GM21717 (cell line): ENCODE measurements around the gene PLCB3.
"Not testable (repeated sequence)": the region's sequence is repeated elsewhere in the genome, so short reads cannot be mapped to it uniquely, and the experiment has no call there.

Source experiments
- ATAC-seq: cut with Tn5 transposase; IDR thresholded peaks from one replicate; pipeline ENCODE4 v1.9.1; 2021; ENCODE audit warnings: mild to moderate bottlenecking, moderate library complexity; ENCODE audit not compliant: unreplicated experiment

Gene PLCB3

GRCh38 chr11:64235437-64236161 is 15.7 kb upstream of the PLCB3 start:
- ATAC-seq = no peak

DNA sequence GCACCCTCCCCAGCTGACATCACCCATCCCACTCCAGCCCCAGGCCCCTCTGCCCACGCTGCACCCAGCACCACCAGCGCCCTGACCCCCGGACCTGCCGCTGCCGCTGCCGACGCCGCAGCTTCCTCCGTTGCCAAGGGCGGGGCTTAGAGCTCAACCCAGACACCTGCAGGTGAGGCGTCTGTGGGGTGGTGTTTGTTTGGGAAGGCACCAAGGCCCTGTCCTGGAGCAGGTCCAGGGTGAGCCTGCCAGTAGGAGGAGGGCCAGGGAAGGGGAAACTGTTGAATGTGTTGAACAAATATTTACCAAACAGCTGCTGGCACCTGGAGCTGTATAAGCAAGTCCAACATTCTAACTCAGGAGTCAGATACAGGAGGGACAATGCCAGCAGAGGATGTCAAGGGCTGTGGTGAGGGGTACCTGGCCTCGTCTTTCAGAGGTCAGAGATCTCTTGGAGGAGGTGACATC is 13.8 kb upstream of the PLCB3 start:
- ATAC-seq = no peak

DNA sequence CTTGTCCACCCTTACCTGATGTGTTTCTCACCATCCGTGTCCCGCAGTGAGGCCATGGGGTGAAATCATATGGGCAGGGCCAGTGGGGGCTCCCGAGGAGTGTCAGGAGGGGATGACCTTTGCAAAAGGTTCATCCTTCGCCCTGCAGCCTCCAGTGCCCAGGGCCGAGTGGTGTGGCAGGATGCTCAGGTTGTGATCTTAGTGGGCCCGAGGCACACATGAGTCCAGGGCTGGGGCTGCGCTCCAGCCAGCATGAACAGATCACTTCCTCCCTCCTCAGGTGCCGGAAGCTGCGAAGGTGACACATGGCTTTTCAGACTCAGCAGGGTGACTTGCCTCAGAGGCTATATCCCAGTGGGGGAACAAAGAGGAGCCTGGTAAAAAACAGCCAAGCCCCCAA is 13.3 kb upstream of the PLCB3 start:
- ATAC-seq = no peak

DNA sequence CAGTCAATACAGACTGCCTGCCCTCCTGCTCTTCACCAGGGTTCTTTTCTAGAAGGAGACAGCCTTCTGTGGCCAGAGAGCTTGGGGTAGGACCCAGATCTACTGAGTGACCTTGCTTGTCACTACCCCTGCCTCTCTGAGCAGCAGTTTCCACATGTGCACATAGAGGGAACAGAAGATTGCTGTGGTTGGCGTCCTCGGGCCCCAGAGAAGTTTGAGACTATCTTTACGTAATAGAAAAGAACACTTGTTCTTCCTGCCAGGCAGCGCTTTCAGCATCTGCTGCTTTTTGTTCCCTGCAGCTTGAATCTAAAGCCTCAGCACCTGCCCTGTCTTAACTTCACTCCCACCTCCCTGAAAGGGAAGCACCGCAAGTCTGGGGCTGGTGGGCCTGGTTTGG is 12.3 kb upstream of the PLCB3 start:
- no peak for ATAC-seq

DNA sequence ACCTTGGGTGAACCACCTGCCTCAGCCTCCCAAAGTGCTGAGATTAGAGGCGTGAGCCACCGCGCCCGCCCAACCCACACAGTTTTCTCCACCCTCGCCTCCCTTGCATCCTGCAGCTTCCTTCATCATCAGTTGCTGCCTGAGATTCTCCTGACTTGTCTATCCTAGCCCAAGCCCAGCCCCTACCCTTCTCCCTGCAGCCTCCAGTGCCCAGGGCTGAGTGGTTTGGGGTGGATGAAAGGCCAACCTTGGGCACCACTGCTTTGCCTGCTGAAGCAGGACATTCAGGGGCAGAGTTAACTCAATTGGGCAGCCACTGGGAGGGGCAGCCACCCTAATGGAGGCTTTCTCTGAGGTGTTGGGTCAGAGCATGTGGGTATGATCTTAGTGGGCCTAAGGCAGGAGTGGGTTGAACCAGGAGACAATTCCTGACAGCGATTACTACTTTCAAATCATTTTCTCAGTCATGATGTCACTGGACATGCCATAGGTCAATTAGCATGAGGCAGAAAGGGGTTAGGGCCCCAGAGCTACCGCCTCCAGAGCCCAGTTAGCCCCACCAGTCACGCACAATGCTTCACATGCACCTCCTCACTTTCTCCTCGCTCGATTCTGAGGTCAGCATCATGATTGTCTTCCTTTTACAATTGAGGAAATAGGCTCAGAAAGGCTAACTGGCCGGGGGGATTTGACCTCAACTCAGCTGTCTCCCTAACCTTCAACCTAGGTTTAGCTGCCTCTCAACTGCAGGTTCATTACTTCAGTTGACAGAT is 11.5 kb upstream of the PLCB3 start:
- no peak for ATAC-seq

- ATAC-seq = peak; percentile 33
Measured at GRCh38 chr11:64240435-64241240, 10.7 kb upstream of the PLCB3 start, which contains the start of gene FKBP2. Gene FKBP2, plus strand, starts transcription at chr11:64241095. Its CDS starts 1,293 bp downstream, at chr11:64242388.

DNA sequence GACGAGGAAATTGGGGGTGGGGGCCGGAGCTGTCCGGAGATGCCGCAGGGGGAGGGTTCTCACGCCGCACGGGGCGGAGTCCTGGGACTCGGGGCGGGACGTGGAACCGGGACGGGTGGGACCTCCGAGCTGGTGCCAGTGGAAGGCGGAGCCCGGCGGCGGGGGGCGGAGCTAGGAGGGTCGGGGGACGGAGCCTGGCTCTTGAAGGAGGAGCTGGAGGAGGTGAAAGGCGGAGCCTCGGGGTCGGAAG is 10.2 kb upstream of the PLCB3 start:
- peak; percentile 49 for ATAC-seq

DNA sequence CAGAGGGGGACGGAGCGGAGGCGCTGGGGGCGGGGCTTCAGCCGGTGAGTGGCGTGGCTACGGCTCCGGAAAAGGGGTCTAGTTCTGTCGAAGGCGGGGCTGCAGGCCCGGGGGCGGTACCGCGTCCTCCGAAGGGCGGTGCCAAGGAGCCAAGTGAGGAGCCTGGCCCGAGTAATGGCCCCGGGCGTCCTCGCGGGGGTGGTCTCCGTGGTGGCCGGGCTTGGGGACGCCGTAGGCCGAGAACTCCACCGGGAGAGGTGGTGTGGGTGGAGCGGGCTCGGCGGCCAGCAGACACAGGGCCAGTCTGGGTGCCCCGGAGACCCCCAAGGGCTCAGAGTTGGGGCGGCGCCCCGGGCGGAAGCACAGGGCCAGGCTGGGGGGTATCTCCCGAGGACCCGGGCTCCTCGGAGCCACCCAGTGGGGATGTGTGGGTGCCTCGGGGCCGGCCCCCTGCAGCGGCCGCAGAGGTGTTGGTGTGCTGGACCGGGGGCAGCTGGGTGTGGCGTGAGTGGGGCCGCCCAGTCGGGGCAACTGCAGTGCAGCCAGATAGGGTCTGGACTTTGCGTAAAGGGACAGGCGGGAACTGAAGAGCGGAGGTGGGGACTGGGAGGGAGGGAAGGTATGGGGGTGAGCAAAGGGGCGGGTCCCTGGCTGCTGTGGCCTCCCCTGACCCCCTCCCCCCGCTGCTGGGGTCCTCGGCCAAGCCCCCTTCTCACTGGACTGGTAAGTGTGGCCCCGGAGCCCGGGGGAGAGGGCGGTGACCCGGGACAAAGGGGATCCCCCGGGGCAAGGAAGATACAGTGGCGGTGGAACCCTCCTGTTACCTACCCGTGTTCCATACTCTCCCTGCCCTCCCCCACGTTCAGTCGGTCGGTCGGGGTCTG is 9.6 kb upstream of the PLCB3 start:
- peak; percentile 44 for ATAC-seq

- no peak for ATAC-seq
Measured at GRCh38 chr11:64243236-64243854, 8.0 kb upstream of the PLCB3 start.

GRCh38 chr11:64244107-64244506 is 7.2 kb upstream of the PLCB3 start:
- no peak for ATAC-seq

DNA sequence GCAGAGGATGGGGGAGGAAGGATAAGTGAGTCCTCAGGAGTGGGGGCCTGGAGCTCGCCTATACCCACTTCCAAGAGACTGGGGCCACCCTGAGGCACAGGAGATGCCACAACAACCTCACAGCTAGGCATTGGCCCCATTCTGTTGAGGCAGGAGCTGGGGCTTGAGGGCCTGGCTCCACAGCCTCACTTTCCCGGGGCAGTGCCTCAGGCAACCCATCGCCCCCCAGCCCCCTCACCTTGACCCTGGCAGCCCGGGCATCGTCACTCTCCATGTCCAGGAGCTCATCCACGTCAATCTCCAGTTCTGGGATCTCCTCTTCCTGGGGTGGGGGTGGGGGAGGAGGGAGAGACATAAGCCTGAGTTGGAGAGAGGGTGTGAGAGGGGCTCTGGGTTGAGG is 6.4 kb upstream of the PLCB3 start:
- no peak for ATAC-seq

GRCh38 chr11:64245401-64245796 is 5.9 kb upstream of the PLCB3 start:
- ATAC-seq = no peak

GRCh38 chr11:64245797-64246620 is 5.3 kb upstream of the PLCB3 start:
- no peak for ATAC-seq

DNA sequence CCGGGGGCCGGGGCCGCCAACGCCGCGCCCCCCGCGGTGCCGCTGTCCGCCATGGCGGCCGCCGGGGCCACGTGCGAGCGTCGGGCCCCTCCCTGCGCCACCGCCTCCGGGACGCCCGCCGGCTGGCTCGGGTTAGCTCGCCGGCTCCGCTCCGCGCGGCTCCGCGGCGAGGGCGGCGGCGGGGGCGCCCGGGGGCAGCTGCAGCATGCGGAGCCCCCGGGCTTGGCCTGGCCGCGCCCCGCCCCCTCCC is 4.8 kb upstream of the PLCB3 start:
- not testable (repeated sequence) for ATAC-seq

DNA sequence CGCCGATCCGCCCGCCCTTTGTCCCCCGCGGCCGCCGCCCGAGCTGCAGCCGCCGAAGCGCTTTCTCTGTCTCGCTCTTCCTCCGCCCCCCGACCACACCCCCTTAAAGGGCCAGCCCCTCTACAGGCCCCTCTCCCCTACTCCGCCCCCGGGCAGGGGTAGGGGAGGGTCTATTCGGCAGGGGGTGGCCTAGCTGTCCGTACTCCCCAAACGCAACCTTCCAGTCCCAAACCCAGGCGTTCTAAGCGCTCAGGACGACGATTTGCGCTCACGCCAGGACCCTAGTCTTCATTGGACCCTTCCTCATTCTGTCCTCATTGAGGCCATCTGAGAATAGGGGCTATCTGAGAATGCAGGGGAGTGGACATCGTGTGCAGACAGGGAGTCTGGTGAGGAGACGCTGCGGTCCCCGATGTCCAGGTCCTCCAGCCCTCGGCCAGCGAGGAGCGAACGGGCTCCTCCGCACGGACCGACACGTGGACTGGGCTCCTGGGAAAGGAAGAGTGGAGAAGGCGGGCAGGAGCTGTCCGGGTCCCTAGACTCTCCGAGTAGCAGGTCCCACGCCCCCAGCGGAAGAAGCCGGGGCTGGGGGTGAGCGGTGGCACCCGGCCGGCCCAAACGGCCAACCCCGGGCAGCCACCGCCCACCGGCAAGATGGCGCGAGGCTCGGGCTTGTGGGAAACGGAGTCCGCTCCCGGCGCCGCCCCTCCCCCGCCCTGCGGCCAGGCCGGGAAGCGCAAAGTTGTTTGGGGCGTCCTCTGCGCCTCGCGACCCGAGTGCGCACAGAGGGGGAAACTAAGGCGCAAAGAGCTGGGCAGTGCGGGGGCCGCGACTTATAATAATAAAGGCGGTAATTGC is 4.2 kb upstream of the PLCB3 start, which contains the start of gene PPP1R14B:
Gene PPP1R14B, minus strand, starts transcription at position 73 of the 858 bp plus-strand sequence. CDS start 270 bp downstream, outside the sequence.
- no peak for ATAC-seq

GRCh38 chr11:64247729-64248531 is 3.4 kb upstream of the PLCB3 start:
- ATAC-seq = no peak

- ATAC-seq = no peak
Measured at GRCh38 chr11:64248578-64248977, 2.8 kb upstream of the PLCB3 start.

DNA sequence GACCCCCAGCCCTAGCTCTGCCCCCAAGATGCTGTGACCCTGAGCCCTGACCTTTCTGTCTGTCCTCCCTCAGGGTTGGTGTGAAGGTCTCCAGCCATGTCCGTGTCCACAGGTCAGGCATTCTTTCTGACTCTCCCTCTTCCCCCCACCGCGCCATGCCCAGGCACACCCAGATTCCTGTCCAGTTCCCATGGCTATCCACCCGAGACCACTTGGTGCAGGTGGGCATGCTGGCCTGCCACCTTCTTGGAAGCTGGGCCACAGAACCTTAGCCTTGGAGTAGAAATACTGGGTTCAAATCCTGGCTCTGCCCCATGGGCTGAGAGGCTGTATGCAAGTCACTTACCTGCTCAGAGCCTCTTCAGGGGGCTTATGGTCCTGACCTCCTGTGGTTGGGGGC is 2.3 kb upstream of the PLCB3 start:
- ATAC-seq = no peak
